Activated CD8-positive, alpha-beta memory T cell treated with anti-CD3 and anti-CD28 coated beads, Interleukin-2, amount 50 U/mL, for 4 hours (primary cell): ENCODE results near the gene PI4KA.
A peak's percentile ranks its signal among the peaks of the same experiment; 100 is the strongest.
"Not testable (repeated sequence)": the region's sequence is repeated elsewhere in the genome, so short reads cannot be mapped to it uniquely, and the experiment has no call there.

Experiments
- DNase-seq: peaks from one replicate; pipeline ENCODE4 v3.0.0-alpha.2; 2020

Gene PI4KA

GRCh38 chr22:20720692-20721408 is 137.8 kb downstream of the PI4KA start:
- no peak for DNase-seq

- not testable (repeated sequence) for DNase-seq
Measured at GRCh38 chr22:20718727-20719126, 139.9 kb downstream of the PI4KA start.

- DNase-seq = not testable (repeated sequence)
Measured at GRCh38 chr22:20717981-20718380, 140.6 kb downstream of the PI4KA start.

GRCh38 chr22:20717213-20717866 is 141.3 kb downstream of the PI4KA start:
- DNase-seq = not testable (repeated sequence)

GRCh38 chr22:20713116-20713515 is 145.5 kb downstream of the PI4KA start:
- not testable (repeated sequence) for DNase-seq

- not testable (repeated sequence) for DNase-seq
Measured at GRCh38 chr22:20709966-20710365, 148.6 kb downstream of the PI4KA start.

- not testable (repeated sequence) for DNase-seq
Measured at GRCh38 chr22:20707549-20708118, 151.0 kb downstream of the PI4KA start.

GRCh38 chr22:20703816-20704609 is 154.6 kb downstream of the PI4KA start:
- DNase-seq = peak; percentile 32

GRCh38 chr22:20703414-20703806 is 155.2 kb downstream of the PI4KA start:
- not testable (repeated sequence) for DNase-seq

- peak; percentile 98 for DNase-seq
Measured at GRCh38 chr22:20702546-20703413, 155.8 kb downstream of the PI4KA start.

- DNase-seq = not testable (repeated sequence)
Measured at GRCh38 chr22:20702175-20702545, 156.5 kb downstream of the PI4KA start.

GRCh38 chr22:20701680-20702136 is 156.9 kb downstream of the PI4KA start:
- DNase-seq = not testable (repeated sequence)

- not testable (repeated sequence) for DNase-seq
Measured at GRCh38 chr22:20700347-20700746, 158.3 kb downstream of the PI4KA start.

- not testable (repeated sequence) for DNase-seq
Measured at GRCh38 chr22:20699856-20700255, 158.8 kb downstream of the PI4KA start.

- DNase-seq = not testable (repeated sequence)
Measured at GRCh38 chr22:20697481-20698113, 161.0 kb downstream of the PI4KA start.

- not testable (repeated sequence) for DNase-seq
Measured at GRCh38 chr22:20696056-20696455, 162.6 kb downstream of the PI4KA start.

GRCh38 chr22:20695205-20695604 is 163.4 kb downstream of the PI4KA start:
- DNase-seq = not testable (repeated sequence)

GRCh38 chr22:20694256-20694655 is 164.4 kb downstream of the PI4KA start:
- DNase-seq = not testable (repeated sequence)

- DNase-seq = not testable (repeated sequence)
Measured at GRCh38 chr22:20692926-20693325, 165.7 kb downstream of the PI4KA start.

- not testable (repeated sequence) for DNase-seq
Measured at GRCh38 chr22:20690586-20691317, 167.9 kb downstream of the PI4KA start.
